ENCODE results near the gene LTA. TPM values are rescaled to one million over a fixed set of nuclear protein-coding genes. Genes with fewer than 3 reads are reported as not detected.
"Not testable (repeated sequence)": the region's sequence is repeated elsewhere in the genome, so short reads cannot be mapped to it uniquely, and the experiment has no call there.

LTA gene
- total and polyA plus RNA-seq, 10 donors = 2.4 to 14.4 (median 5.7) TPM

DNA sequence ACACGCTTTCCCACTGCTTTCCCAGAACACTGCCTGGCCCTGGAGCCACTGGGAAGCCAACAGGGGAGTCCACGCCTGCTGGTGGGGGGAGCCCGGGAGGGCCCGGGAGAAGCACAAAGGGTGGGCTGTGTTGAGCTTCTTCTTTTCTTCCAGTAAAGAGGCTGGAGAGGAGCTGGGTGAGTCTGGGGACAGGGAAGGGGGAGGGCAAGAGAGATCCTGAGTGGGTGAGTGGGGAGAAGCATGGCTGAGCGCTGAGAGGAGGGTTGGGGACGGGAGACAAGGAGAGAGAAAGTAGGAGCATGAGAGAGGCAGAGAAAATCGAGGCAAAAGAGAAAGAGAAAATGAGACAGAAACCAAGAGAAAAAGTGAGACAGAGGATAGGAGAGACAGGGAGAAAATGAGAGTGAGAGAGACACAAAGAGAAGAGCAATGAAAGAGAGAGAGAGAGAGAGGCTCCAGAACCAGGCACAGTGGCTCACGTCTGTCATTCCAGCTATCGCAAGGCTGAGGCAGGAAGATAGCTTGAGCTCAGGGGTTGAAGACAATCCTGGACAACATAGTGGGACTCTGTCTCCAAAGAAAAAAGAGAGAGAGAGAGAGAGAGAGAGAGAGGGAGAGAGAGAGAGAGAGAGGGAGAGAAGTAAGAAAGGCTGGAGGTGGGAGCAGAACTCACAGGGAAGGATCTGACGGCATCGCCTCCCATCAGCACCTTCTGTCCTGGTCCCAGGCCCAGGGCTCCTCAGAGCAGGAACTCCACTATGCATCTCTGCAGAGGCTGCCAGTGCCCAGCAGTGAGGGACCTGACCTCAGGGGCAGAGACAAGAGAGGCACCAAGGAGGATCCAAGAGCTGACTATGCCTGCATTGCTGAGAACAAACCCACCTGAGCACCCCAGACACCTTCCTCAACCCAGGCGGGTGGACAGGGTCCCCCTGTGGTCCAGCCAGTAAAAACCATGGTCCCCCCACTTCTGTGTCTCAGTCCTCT, 16.0 kb downstream of the LTA start:
- peak overlapping the region in 7 of 8 donors; percentile 23 to 64 (median 38) for H3K4me3 ChIP-seq
- H3K27ac ChIP-seq = peak overlapping the region; percentile 82 to 98 (median 96)
- no peak for DNase-seq
- H3K9me3 ChIP-seq = no peaks in the 10 kb centered on the region
- no peaks in the 10 kb centered on the region for H3K27me3 ChIP-seq (replicated peaks in 1 of 7)
- TF ChIP-seq, protein P1, sequence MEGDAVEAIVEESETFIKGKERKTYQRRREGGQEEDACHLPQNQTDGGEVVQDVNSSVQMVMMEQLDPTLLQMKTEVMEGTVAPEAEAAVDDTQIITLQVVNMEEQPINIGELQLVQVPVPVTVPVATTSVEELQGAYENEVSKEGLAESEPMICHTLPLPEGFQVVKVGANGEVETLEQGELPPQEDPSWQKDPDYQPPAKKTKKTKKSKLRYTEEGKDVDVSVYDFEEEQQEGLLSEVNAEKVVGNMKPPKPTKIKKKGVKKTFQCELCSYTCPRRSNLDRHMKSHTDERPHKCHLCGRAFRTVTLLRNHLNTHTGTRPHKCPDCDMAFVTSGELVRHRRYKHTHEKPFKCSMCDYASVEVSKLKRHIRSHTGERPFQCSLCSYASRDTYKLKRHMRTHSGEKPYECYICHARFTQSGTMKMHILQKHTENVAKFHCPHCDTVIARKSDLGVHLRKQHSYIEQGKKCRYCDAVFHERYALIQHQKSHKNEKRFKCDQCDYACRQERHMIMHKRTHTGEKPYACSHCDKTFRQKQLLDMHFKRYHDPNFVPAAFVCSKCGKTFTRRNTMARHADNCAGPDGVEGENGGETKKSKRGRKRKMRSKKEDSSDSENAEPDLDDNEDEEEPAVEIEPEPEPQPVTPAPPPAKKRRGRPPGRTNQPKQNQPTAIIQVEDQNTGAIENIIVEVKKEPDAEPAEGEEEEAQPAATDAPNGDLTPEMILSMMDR (IDR thresholded peaks at IDR 0.05 in 8 of 11, conservative IDR thresholded peaks at IDR 0.05 in 3 of 11) = no peak
- TF ChIP-seq POLR2AphosphoS5 (IDR thresholded peaks at IDR 0.05) (no peak), POLR2A (IDR thresholded peaks at IDR 0.05) (no peak)
- peaks cover 0 to 24% (median 2%) of the 10 kb centered on the region in 6 donors for H3K36me3 ChIP-seq
- 44 to 49% (median 46%) methylated on average over 12 of the region's 12 CpGs for WGBS, 5 donors
- intact Hi-C loops (cut with DNase I; ENCODE audit: low total_unique reads) = no loop called here
- H3K4me1 ChIP-seq = peaks cover 51 to 100% (median 86%) of the 10 kb centered on the region in 6 donors

DNA sequence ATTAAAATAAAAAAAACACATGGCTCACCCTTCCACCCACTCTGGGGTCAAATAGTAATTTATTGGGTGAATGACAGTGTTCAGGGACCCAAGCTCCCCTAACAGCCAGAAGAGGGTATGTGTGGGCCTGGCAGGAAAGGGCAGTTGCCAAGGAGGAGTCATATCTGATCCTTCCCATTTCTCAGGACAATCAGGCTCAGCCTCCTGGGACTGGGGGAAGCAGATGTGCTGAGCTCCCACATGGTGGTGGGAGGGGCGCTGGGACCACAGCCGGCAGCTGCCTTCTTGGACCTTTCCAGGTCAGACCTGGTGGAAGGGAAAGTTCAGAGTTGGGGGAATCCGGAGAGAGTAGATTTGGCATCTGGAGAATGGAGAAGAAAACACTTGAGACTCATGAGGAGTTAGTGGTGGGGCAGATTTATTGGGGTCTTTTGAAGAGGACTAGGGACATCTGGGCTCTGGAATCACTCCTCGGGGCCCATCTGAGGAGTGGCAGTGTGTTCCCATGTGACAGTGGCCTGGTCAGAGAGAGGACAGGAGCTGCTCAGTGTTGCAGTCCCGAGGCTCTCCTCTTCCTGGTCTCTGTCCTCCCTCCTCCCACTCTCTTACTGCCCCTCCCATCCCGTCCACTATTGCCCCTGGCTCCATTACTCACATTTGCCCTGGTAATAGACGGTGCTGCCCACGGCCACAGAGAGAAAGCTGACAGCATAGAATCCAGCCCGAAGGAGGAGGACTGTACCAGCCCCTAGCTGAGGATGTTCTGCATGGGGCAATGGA, 17.0 kb downstream of the LTA start:
- H3K4me3 ChIP-seq = peak overlapping the region in 2 of 8 donors; percentile 34 to 44
- peaks cover 49 to 100% (median 83%) of the 10 kb centered on the region in 6 donors for H3K4me1 ChIP-seq
- TF ChIP-seq POLR2A (IDR thresholded peaks at IDR 0.05) = no peak
- TF ChIP-seq, protein P1 (IDR thresholded peaks at IDR 0.05 in 8 of 11, conservative IDR thresholded peaks at IDR 0.05 in 3 of 11) = no peak
- no peak for TF ChIP-seq POLR2AphosphoS5 (IDR thresholded peaks at IDR 0.05)
- H3K36me3 ChIP-seq = peaks cover 0 to 24% (median 2%) of the 10 kb centered on the region in 6 donors
- H3K27ac ChIP-seq = peak overlapping the region; percentile 82 to 98 (median 96)
- no peaks in the 10 kb centered on the region for H3K27me3 ChIP-seq (replicated peaks in 1 of 7)
- H3K9me3 ChIP-seq = no peaks in the 10 kb centered on the region
- DNase-seq = no peak
- 57 to 67% (median 65%) methylated on average over 9 of the region's 9 CpGs for WGBS, 5 donors
- intact Hi-C loops (cut with DNase I; ENCODE audit: low total_unique reads) = no loop called here

DNA sequence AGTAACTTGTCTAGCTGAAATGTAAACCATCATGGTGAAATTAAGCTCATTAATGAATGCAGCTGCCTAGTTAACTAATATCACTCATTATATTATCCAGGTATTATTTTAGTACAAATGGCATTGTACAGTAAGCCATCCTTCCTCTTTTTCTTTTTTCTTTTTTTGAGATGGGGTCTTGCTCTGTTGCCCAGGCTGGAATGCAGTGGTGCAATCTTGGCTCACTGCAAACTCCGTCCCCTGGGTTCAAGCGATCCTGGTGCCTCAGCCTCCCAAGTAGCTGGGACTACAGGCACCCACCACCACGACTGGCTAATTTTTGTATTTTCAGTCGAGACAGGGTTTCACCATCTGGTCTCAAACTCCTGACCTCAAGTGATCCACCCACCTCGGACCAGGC, 18.6 kb downstream of the LTA start:
- WGBS, 5 donors = 79 to 92% (median 89%) methylated on average over 5 of the region's 5 CpGs
- intact Hi-C loops (cut with DNase I; ENCODE audit: low total_unique reads); DNase-seq; H3K27me3 ChIP-seq (replicated peaks in 1 of 7); H3K4me3 ChIP-seq; H3K27ac ChIP-seq; H3K9me3 ChIP-seq: not testable (repeated sequence)
- H3K36me3 ChIP-seq = peaks cover 0 to 24% (median 2%) of the 10 kb centered on the region in 6 donors
- peaks cover 34 to 100% (median 67%) of the 10 kb centered on the region in 6 donors for H3K4me1 ChIP-seq

DNA sequence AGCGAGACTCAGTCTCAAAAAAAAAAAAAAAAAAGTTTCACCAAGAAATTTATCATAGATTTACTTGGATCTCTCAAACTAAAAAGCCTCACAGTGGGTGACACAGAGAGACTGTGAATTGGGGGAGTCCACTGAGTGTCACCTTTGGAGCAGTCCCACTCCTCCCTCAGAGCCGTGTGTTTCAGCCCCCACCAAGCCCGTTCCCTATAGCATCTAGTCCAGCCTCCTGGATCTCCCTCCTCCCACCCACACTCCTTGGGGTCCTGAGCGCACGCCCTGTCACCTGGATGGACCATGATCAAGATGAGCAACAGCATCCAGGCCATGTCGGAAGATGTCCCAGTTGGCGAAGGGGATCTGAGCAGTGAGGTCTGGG, 20.3 kb downstream of the LTA start:
- no peaks in the 10 kb centered on the region for H3K27me3 ChIP-seq (replicated peaks in 1 of 7)
- H3K27ac ChIP-seq = peak overlapping the region; percentile 42 to 92 (median 81)
- no peaks in the 10 kb centered on the region for H3K9me3 ChIP-seq
- TF ChIP-seq, protein P1 (IDR thresholded peaks at IDR 0.05 in 8 of 11, conservative IDR thresholded peaks at IDR 0.05 in 3 of 11) = no peak
- TF ChIP-seq POLR2AphosphoS5 (IDR thresholded peaks at IDR 0.05) (no peak), POLR2A (IDR thresholded peaks at IDR 0.05) (no peak)
- H3K36me3 ChIP-seq = peaks cover 0 to 24% (median 2%) of the 10 kb centered on the region in 6 donors
- peaks cover 18 to 100% (median 63%) of the 10 kb centered on the region in 6 donors for H3K4me1 ChIP-seq
- DNase-seq = no peak
- intact Hi-C loops (cut with DNase I; ENCODE audit: low total_unique reads) = no loop called here
- WGBS, 5 donors = 76 to 83% (median 81%) methylated on average over 5 to 7 of the region's 7 CpGs
- H3K4me3 ChIP-seq = peak overlapping the region in 5 of 8 donors; percentile 1 to 59 (median 14)

Measured in spleen (tissue), 11 donors.